ENCODE data around the gene SIAH2. TPM values are rescaled to one million over a fixed set of nuclear protein-coding genes. Genes with fewer than 3 reads are reported as not detected.

Gene SIAH2
- total and polyA plus RNA-seq, 2 of the 8 experiments (the other 6 are each of a cell fraction or from before 2014, with no cell fraction given): 23.9 to 34.2 TPM

GRCh38 chr3:150761831-150762661 lies 923 bp downstream of the SIAH2 start (continued):
- peak; percentile 44 for TF ChIP-seq EZH2 (IDR thresholded peaks at IDR 0.05; ENCODE audit: low read depth, low read length, severe bottlenecking)
- TF ChIP-seq TAF1 (IDR thresholded peaks at IDR 0.05; ENCODE audit: low read depth, low read length): peak; percentile 41; the same call in 1 of the 2 replicates
- TF ChIP-seq POLR2AphosphoS5 (IDR thresholded peaks at IDR 0.05; ENCODE audit: low read depth, low read length): 0 out of 2 replicates have a peak, but pooled peaks have one; percentile 29
- TF ChIP-seq CEBPB (IDR thresholded peaks at IDR 0.05; ENCODE audit: low read depth, low read length): no peak
- peak; percentile 26; the same call in 1 of the 2 replicates for TF ChIP-seq TBP (IDR thresholded peaks at IDR 0.05; ENCODE audit: low read depth, low read length)
- peak; percentile 69; the same call in 1 of the 2 replicates for TF ChIP-seq E2F6 (IDR thresholded peaks at IDR 0.05)
- TF ChIP-seq RNF2 (IDR thresholded peaks at IDR 0.05; ENCODE audit: borderline replicate concordance, low read depth, low read length, missing control alignments, poor library complexity, severe bottlenecking): no peak
- peak; percentile 34 for TF ChIP-seq PHF8 (conservative IDR thresholded peaks at IDR 0.05; ENCODE audit: low read depth, low read length)
- no peak for TF ChIP-seq SP2 (IDR thresholded peaks at IDR 0.05; ENCODE audit: low read length)
- TF ChIP-seq SIN3A (conservative IDR thresholded peaks at IDR 0.05 in 1 of 2, IDR thresholded peaks at IDR 0.05 in 1 of 2; ENCODE audit: low read depth in 1 of 2, low read length in 2 of 2): 0 out of 4 replicates have a peak, but pooled peaks of 1 of the 2 experiments have one; percentile 43
- no peak for TF ChIP-seq BRCA1 (IDR thresholded peaks at IDR 0.05; ENCODE audit: low read depth, low read length)
